WTC11 (cell line): ENCODE measurements around the gene NEK7.

Source experiments
- CREB1 ChIP-seq: sonication (generic); formaldehyde crosslinking; IDR thresholded peaks from 2 replicates; pipeline ENCODE4 v1.8.0; 2023; ENCODE audit warnings: mild to moderate bottlenecking, missing genetic modification reagents
- CTCF ChIP-seq: fragments of 200-600 bp; IDR thresholded peaks from 2 replicates; pipeline ENCODE4 v1.8.0; 2022; ENCODE audit warnings: antibody characterized with exemption
- GABPB1 ChIP-seq: sonication (generic); formaldehyde crosslinking; IDR thresholded peaks from 2 replicates; pipeline ENCODE4 v1.8.1; 2023; ENCODE audit warnings: mild to moderate bottlenecking, missing genetic modification reagents
- SMAD3 ChIP-seq: sonication (generic); formaldehyde crosslinking; IDR thresholded peaks from 2 replicates; pipeline ENCODE4 v1.8.0; 2022; ENCODE audit warnings: missing genetic modification reagents, mild to moderate bottlenecking, borderline replicate concordance
- USF1 ChIP-seq: sonication (generic); formaldehyde crosslinking; IDR thresholded peaks from 2 replicates; pipeline ENCODE4 v1.8.0; 2022; ENCODE audit warnings: mild to moderate bottlenecking, missing genetic modification reagents
- ZNF121 ChIP-seq: sonication (generic); formaldehyde crosslinking; IDR thresholded peaks from 2 replicates; pipeline ENCODE4 v1.8.0; 2023; ENCODE audit warnings: missing genetic modification reagents

DNA sequence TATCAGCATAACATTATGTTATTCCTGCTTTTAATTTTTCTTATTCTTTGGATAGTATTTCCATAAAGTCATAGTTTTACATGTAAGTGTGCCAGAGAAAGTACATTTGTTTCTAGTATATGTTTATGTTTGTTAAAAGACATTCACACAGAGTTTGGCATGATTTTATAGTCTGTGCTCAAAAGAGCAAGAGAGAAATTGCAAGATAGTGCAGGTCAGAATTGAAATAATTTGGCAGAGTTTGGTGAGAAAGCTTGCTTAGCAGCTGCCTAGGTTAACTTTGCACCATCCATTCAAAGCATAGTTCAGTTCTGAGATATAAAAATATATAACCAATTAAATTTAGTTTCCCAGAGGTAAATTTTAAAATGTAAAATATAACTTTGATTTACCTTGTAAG is 17.0 kb downstream of the NEK7 start:
- TF ChIP-seq ZNF121 (no peak), CREB1 (no peak), GABPB1 (CRISPR knock-in tag) (no peak), CTCF (no peak), SMAD3 (CRISPR knock-in tag) (no peak), USF1 (CRISPR knock-in tag) (no peak)
